SK-N-SH treated with all-trans-retinoic acid at 6 μM for 48 hours (cell line): ENCODE data around the gene PTBP1.

Source experiments
- BACH2 ChIP-seq: fragments of 250-450 bp; sonication (Bioruptor Pico); IDR thresholded peaks from 2 replicates; pipeline ENCODE4 v1.9.0; 2021; ENCODE audit warnings: mild to moderate bottlenecking, borderline replicate concordance
- CREB5 ChIP-seq: fragments of 250-450 bp; sonication (Bioruptor Pico); IDR thresholded peaks from 2 replicates; pipeline ENCODE4 v1.5.1; 2020; ENCODE audit warnings: low read depth, mild to moderate bottlenecking, moderate library complexity
- ISL1 ChIP-seq: fragments of 250-450 bp; sonication (Bioruptor Pico); IDR thresholded peaks from 2 replicates; pipeline ENCODE4 v2.1.2; 2022; ENCODE audit warnings: mild to moderate bottlenecking, moderate library complexity
- PPARA ChIP-seq: fragments of 250-450 bp; sonication (Bioruptor Pico); IDR thresholded peaks from 2 replicates; pipeline ENCODE4 v1.5.0; 2020; ENCODE audit warnings: mild to moderate bottlenecking, borderline replicate concordance
- SNAI2 ChIP-seq: fragments of 250-450 bp; sonication (Bioruptor Pico); IDR thresholded peaks from 2 replicates; pipeline ENCODE4 v1.5.0; 2020; ENCODE audit warnings: mild to moderate bottlenecking, moderate library complexity
- TOX ChIP-seq: fragments of 250-450 bp; sonication (Bioruptor Pico); IDR thresholded peaks from 2 replicates; pipeline ENCODE4 v1.8.0; 2021; ENCODE audit warnings: mild to moderate bottlenecking, moderate library complexity, borderline replicate concordance
- ZFP30 ChIP-seq: fragments of 450-650 bp; formaldehyde crosslinking; IDR thresholded peaks from 2 replicates; pipeline ENCODE4 v1.5.0; 2022; ENCODE audit warnings: mild to moderate bottlenecking, moderate library complexity
- TF ChIP-seq, protein P1 (sequence below): fragments of 250-450 bp; sonication (Bioruptor Pico); IDR thresholded peaks from 2 replicates; pipeline ENCODE4 v1.8.0; 2020; ENCODE audit warnings: mild to moderate bottlenecking, moderate library complexity, borderline replicate concordance
- TF ChIP-seq, protein P2 (sequence below): fragments of 250-450 bp; sonication (Bioruptor Pico); IDR thresholded peaks from 2 replicates; pipeline ENCODE4 v1.5.1; 2021; ENCODE audit warnings: mild to moderate bottlenecking, moderate library complexity
- TF ChIP-seq, protein P3 (sequence below): fragments of 250-450 bp; sonication (Bioruptor Pico); IDR thresholded peaks from 2 replicates; pipeline ENCODE4 v1.5.0; 2020; ENCODE audit warnings: mild to moderate bottlenecking, moderate library complexity

- no peak for TF ChIP-seq TOX (CRISPR knock-in tag)
- no peak for TF ChIP-seq CREB5
- TF ChIP-seq ZFP30: no peak
- no peak for TF ChIP-seq PPARA (CRISPR knock-in tag)
- TF ChIP-seq, protein P1, sequence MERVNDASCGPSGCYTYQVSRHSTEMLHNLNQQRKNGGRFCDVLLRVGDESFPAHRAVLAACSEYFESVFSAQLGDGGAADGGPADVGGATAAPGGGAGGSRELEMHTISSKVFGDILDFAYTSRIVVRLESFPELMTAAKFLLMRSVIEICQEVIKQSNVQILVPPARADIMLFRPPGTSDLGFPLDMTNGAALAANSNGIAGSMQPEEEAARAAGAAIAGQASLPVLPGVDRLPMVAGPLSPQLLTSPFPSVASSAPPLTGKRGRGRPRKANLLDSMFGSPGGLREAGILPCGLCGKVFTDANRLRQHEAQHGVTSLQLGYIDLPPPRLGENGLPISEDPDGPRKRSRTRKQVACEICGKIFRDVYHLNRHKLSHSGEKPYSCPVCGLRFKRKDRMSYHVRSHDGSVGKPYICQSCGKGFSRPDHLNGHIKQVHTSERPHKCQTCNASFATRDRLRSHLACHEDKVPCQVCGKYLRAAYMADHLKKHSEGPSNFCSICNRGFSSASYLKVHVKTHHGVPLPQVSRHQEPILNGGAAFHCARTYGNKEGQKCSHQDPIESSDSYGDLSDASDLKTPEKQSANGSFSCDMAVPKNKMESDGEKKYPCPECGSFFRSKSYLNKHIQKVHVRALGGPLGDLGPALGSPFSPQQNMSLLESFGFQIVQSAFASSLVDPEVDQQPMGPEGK: no peak
- TF ChIP-seq, protein P2, sequence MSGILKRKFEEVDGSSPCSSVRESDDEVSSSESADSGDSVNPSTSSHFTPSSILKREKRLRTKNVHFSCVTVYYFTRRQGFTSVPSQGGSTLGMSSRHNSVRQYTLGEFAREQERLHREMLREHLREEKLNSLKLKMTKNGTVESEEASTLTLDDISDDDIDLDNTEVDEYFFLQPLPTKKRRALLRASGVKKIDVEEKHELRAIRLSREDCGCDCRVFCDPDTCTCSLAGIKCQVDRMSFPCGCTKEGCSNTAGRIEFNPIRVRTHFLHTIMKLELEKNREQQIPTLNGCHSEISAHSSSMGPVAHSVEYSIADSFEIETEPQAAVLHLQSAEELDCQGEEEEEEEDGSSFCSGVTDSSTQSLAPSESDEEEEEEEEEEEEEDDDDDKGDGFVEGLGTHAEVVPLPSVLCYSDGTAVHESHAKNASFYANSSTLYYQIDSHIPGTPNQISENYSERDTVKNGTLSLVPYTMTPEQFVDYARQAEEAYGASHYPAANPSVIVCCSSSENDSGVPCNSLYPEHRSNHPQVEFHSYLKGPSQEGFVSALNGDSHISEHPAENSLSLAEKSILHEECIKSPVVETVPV: no peak
- TF ChIP-seq, protein P3, sequence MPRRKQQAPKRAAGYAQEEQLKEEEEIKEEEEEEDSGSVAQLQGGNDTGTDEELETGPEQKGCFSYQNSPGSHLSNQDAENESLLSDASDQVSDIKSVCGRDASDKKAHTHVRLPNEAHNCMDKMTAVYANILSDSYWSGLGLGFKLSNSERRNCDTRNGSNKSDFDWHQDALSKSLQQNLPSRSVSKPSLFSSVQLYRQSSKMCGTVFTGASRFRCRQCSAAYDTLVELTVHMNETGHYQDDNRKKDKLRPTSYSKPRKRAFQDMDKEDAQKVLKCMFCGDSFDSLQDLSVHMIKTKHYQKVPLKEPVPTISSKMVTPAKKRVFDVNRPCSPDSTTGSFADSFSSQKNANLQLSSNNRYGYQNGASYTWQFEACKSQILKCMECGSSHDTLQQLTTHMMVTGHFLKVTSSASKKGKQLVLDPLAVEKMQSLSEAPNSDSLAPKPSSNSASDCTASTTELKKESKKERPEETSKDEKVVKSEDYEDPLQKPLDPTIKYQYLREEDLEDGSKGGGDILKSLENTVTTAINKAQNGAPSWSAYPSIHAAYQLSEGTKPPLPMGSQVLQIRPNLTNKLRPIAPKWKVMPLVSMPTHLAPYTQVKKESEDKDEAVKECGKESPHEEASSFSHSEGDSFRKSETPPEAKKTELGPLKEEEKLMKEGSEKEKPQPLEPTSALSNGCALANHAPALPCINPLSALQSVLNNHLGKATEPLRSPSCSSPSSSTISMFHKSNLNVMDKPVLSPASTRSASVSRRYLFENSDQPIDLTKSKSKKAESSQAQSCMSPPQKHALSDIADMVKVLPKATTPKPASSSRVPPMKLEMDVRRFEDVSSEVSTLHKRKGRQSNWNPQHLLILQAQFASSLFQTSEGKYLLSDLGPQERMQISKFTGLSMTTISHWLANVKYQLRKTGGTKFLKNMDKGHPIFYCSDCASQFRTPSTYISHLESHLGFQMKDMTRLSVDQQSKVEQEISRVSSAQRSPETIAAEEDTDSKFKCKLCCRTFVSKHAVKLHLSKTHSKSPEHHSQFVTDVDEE (CRISPR knock-in tag): no peak
- TF ChIP-seq SNAI2 (CRISPR knock-in tag): no peak
- no peak for TF ChIP-seq BACH2
- TF ChIP-seq ISL1 (CRISPR knock-in tag): no peak
Observed at GRCh38 chr19:853014-853585, 55.8 kb downstream of the PTBP1 start.
